ENCODE measurements around the gene TYR. TPM values are rescaled to one million over a fixed set of nuclear protein-coding genes. Genes with fewer than 3 reads are reported as not detected.
"Not testable (repeated sequence)": the region's sequence is repeated elsewhere in the genome, so short reads cannot be mapped to it uniquely, and the experiment has no call there.

Gene TYR
- total and polyA plus RNA-seq, 2 donors (not counting 1 experiment from before 2014, with no cell fraction given), result not detected

GRCh38 chr11:89333704-89334103, 156.0 kb downstream of the TYR start:
- intact Hi-C loops (cut with micrococcal nuclease); H3K27ac ChIP-seq (ENCODE audit: low read length in 2 of 2); H3K9me3 ChIP-seq (ENCODE audit: control extremely low read depth in 1 of 3, control insufficient read depth in 2 of 3, insufficient read depth in 1 of 3, low read length in 2 of 3); H3K36me3 ChIP-seq (replicated peaks in 1 of 2; ENCODE audit: control extremely low read depth in 1 of 2, control insufficient read depth in 1 of 2, extremely low read depth in 1 of 2, insufficient read depth in 2 of 2, low read length in 1 of 2); H3K4me1 ChIP-seq (ENCODE audit: control insufficient read depth in 2 of 2, insufficient read depth in 2 of 2, low read length in 2 of 2); H2AFZ ChIP-seq (ENCODE audit: insufficient read depth, low read depth, low read length, poor library complexity, severe bottlenecking); H3K4me3 Mint-ChIP-seq; H3K4me2 ChIP-seq (replicated peaks; ENCODE audit: low read depth, low read length, poor library complexity, severe bottlenecking); H3K4me3 ChIP-seq (ENCODE audit: control extremely low read depth in 1 of 5, extremely low read depth in 1 of 5, insufficient read depth in 1 of 5, low read depth in 2 of 5, low read length in 4 of 5); H3K27me3 Mint-ChIP-seq; DNase-seq; H3K4me1 Mint-ChIP-seq; H4K20me1 ChIP-seq (ENCODE audit: control insufficient read depth, insufficient read depth, low read length, poor library complexity, severe bottlenecking); POLR2A ChIA-PET; CTCF ChIA-PET; H3K9ac ChIP-seq (ENCODE audit: low read length); H3K27ac Mint-ChIP-seq; H3K79me2 ChIP-seq (ENCODE audit: control insufficient read depth, insufficient read depth, low read length); H3K27me3 ChIP-seq (replicated peaks in 1 of 4; ENCODE audit: control extremely low read depth in 1 of 4, control insufficient read depth in 3 of 4, insufficient read depth in 4 of 4, low read length in 3 of 4); H3K9me3 Mint-ChIP-seq (ENCODE audit: insufficient read depth); ATAC-seq (ENCODE audit: low read depth): not testable (repeated sequence)
- WGBS (ENCODE audit: insufficient coverage), result no CpG with 5 or more reads among the region's 1 CpG

GRCh38 chr11:89337100-89337650, 159.5 kb downstream of the TYR start:
- H3K9me3 ChIP-seq (ENCODE audit: control extremely low read depth in 1 of 3, control insufficient read depth in 2 of 3, insufficient read depth in 1 of 3, low read length in 2 of 3); H2AFZ ChIP-seq (ENCODE audit: insufficient read depth, low read depth, low read length, poor library complexity, severe bottlenecking); H3K4me1 Mint-ChIP-seq; H3K27ac ChIP-seq (ENCODE audit: low read length in 2 of 2); H3K27me3 ChIP-seq (replicated peaks in 1 of 4; ENCODE audit: control extremely low read depth in 1 of 4, control insufficient read depth in 3 of 4, insufficient read depth in 4 of 4, low read length in 3 of 4); H4K20me1 ChIP-seq (ENCODE audit: control insufficient read depth, insufficient read depth, low read length, poor library complexity, severe bottlenecking); CTCF ChIA-PET; H3K4me1 ChIP-seq (ENCODE audit: control insufficient read depth in 2 of 2, insufficient read depth in 2 of 2, low read length in 2 of 2); H3K27ac Mint-ChIP-seq; H3K4me2 ChIP-seq (replicated peaks; ENCODE audit: low read depth, low read length, poor library complexity, severe bottlenecking); ATAC-seq (ENCODE audit: low read depth); intact Hi-C loops (cut with micrococcal nuclease); POLR2A ChIA-PET; H3K79me2 ChIP-seq (ENCODE audit: control insufficient read depth, insufficient read depth, low read length); H3K9ac ChIP-seq (ENCODE audit: low read length); H3K4me3 Mint-ChIP-seq; H3K36me3 ChIP-seq (replicated peaks in 1 of 2; ENCODE audit: control extremely low read depth in 1 of 2, control insufficient read depth in 1 of 2, extremely low read depth in 1 of 2, insufficient read depth in 2 of 2, low read length in 1 of 2); H3K27me3 Mint-ChIP-seq; H3K4me3 ChIP-seq (ENCODE audit: control extremely low read depth in 1 of 5, extremely low read depth in 1 of 5, insufficient read depth in 1 of 5, low read depth in 2 of 5, low read length in 4 of 5); H3K9me3 Mint-ChIP-seq (ENCODE audit: insufficient read depth); DNase-seq: not testable (repeated sequence)
- WGBS (ENCODE audit: insufficient coverage), result no CpG with 5 or more reads among the region's 4 CpGs

- H3K4me3 Mint-ChIP-seq; H3K9ac ChIP-seq (ENCODE audit: low read length); H3K27ac ChIP-seq (ENCODE audit: low read length in 2 of 2); H3K4me2 ChIP-seq (replicated peaks; ENCODE audit: low read depth, low read length, poor library complexity, severe bottlenecking); CTCF ChIA-PET; H4K20me1 ChIP-seq (ENCODE audit: control insufficient read depth, insufficient read depth, low read length, poor library complexity, severe bottlenecking); H3K9me3 Mint-ChIP-seq (ENCODE audit: insufficient read depth); H3K27me3 Mint-ChIP-seq; H3K4me1 ChIP-seq (ENCODE audit: control insufficient read depth in 2 of 2, insufficient read depth in 2 of 2, low read length in 2 of 2); intact Hi-C loops (cut with micrococcal nuclease); H3K36me3 ChIP-seq (replicated peaks in 1 of 2; ENCODE audit: control extremely low read depth in 1 of 2, control insufficient read depth in 1 of 2, extremely low read depth in 1 of 2, insufficient read depth in 2 of 2, low read length in 1 of 2); H3K4me3 ChIP-seq (ENCODE audit: control extremely low read depth in 1 of 5, extremely low read depth in 1 of 5, insufficient read depth in 1 of 5, low read depth in 2 of 5, low read length in 4 of 5); H3K27ac Mint-ChIP-seq; H2AFZ ChIP-seq (ENCODE audit: insufficient read depth, low read depth, low read length, poor library complexity, severe bottlenecking); ATAC-seq (ENCODE audit: low read depth); H3K9me3 ChIP-seq (ENCODE audit: control extremely low read depth in 1 of 3, control insufficient read depth in 2 of 3, insufficient read depth in 1 of 3, low read length in 2 of 3); H3K4me1 Mint-ChIP-seq; H3K79me2 ChIP-seq (ENCODE audit: control insufficient read depth, insufficient read depth, low read length); POLR2A ChIA-PET; H3K27me3 ChIP-seq (replicated peaks in 1 of 4; ENCODE audit: control extremely low read depth in 1 of 4, control insufficient read depth in 3 of 4, insufficient read depth in 4 of 4, low read length in 3 of 4); DNase-seq: not testable (repeated sequence)
- no CpG with 5 or more reads among the region's 2 CpGs for WGBS (ENCODE audit: insufficient coverage)
Observed at GRCh38 chr11:89338073-89338472, 160.4 kb downstream of the TYR start.

- H3K9me3 ChIP-seq (ENCODE audit: control extremely low read depth in 1 of 3, control insufficient read depth in 2 of 3, insufficient read depth in 1 of 3, low read length in 2 of 3); intact Hi-C loops (cut with micrococcal nuclease); POLR2A ChIA-PET; H4K20me1 ChIP-seq (ENCODE audit: control insufficient read depth, insufficient read depth, low read length, poor library complexity, severe bottlenecking); H3K4me1 ChIP-seq (ENCODE audit: control insufficient read depth in 2 of 2, insufficient read depth in 2 of 2, low read length in 2 of 2); H3K27me3 ChIP-seq (replicated peaks in 1 of 4; ENCODE audit: control extremely low read depth in 1 of 4, control insufficient read depth in 3 of 4, insufficient read depth in 4 of 4, low read length in 3 of 4); H3K4me3 ChIP-seq (ENCODE audit: control extremely low read depth in 1 of 5, extremely low read depth in 1 of 5, insufficient read depth in 1 of 5, low read depth in 2 of 5, low read length in 4 of 5); H3K27ac ChIP-seq (ENCODE audit: low read length in 2 of 2); H3K27ac Mint-ChIP-seq; H3K4me3 Mint-ChIP-seq; H3K79me2 ChIP-seq (ENCODE audit: control insufficient read depth, insufficient read depth, low read length); CTCF ChIA-PET; H3K36me3 ChIP-seq (replicated peaks in 1 of 2; ENCODE audit: control extremely low read depth in 1 of 2, control insufficient read depth in 1 of 2, extremely low read depth in 1 of 2, insufficient read depth in 2 of 2, low read length in 1 of 2); H3K4me2 ChIP-seq (replicated peaks; ENCODE audit: low read depth, low read length, poor library complexity, severe bottlenecking); H3K9ac ChIP-seq (ENCODE audit: low read length); H3K4me1 Mint-ChIP-seq; H2AFZ ChIP-seq (ENCODE audit: insufficient read depth, low read depth, low read length, poor library complexity, severe bottlenecking); H3K9me3 Mint-ChIP-seq (ENCODE audit: insufficient read depth); H3K27me3 Mint-ChIP-seq; ATAC-seq (ENCODE audit: low read depth); DNase-seq: not testable (repeated sequence)
Observed at GRCh38 chr11:89340450-89340849, 162.8 kb downstream of the TYR start.
